ENCODE measurements around the gene STK24.

DNA sequence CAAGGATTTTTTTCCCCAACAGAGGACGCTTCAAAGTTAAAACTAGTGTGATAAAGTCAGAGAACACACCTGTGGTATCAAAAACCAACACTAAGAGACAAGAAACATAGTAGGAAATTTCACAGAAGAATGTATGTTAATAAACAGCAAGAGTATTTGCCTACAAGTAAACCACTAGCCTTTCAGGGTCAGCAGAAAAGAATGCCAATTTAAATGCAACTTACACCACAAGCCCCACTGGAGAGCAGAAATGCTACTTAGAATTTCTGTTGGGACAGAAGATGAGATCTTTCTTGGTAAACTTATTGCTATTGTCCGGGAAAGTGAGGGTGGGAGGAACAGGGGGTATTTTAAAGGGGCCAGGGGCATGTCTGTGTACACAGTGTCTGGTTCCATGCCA lies 68.6 kb downstream of the STK24 start:
- no peak for TF ChIP-seq POLR2A (IDR thresholded peaks at IDR 0.05)
- TF ChIP-seq, protein P1, sequence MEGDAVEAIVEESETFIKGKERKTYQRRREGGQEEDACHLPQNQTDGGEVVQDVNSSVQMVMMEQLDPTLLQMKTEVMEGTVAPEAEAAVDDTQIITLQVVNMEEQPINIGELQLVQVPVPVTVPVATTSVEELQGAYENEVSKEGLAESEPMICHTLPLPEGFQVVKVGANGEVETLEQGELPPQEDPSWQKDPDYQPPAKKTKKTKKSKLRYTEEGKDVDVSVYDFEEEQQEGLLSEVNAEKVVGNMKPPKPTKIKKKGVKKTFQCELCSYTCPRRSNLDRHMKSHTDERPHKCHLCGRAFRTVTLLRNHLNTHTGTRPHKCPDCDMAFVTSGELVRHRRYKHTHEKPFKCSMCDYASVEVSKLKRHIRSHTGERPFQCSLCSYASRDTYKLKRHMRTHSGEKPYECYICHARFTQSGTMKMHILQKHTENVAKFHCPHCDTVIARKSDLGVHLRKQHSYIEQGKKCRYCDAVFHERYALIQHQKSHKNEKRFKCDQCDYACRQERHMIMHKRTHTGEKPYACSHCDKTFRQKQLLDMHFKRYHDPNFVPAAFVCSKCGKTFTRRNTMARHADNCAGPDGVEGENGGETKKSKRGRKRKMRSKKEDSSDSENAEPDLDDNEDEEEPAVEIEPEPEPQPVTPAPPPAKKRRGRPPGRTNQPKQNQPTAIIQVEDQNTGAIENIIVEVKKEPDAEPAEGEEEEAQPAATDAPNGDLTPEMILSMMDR (IDR thresholded peaks at IDR 0.05 in 4 of 5, conservative IDR thresholded peaks at IDR 0.05 in 1 of 5), result no peak

All from gastrocnemius medialis (tissue), 4 donors.